Activated CD8-positive, alpha-beta T cell treated with anti-CD3 and anti-CD28 coated beads for 36 hours (primary cell): Measurements from ENCODE around the gene EFCAB9. TPM values are rescaled to one million over a fixed set of nuclear protein-coding genes. Genes with fewer than 3 reads are reported as not detected.
A peak's percentile ranks its signal among the peaks of the same experiment; 100 is the strongest.

Experiments used
- ATAC-seq: fragments of 200-7000 bp; cut with Tn5 transposase; one replicate; pipeline ENCODE4 v1.10.0; 2021; ENCODE audit warnings: mild to moderate bottlenecking, moderate library complexity
- CTCF ChIA-PET: fragments of 350-600 bp; sonication (Branson Sonifier 250); formaldehyde crosslinking; loops from one replicate; lab custom pipeline; 2021; ENCODE audit warnings: antibody characterized with exemption; lab: Charles Lee
- POLR2A ChIA-PET: fragments of 350-600 bp; sonication (Branson Sonifier 250); formaldehyde crosslinking; loops from one replicate; lab custom pipeline; 2021; ENCODE audit warnings: antibody characterized with exemption; lab: Charles Lee
- DNase-seq: peaks from one replicate; pipeline ENCODE4 v3.0.0-alpha.2; 2020
- H3K27ac Mint-ChIP-seq: one replicate; pipeline ENCODE4 v1.8.0; 2021; ENCODE audit warnings: mild to moderate bottlenecking, mixed read lengths
- H3K27me3 Mint-ChIP-seq: one replicate; pipeline ENCODE4 v1.8.0; 2021; ENCODE audit warnings: mixed read lengths
- H3K36me3 Mint-ChIP-seq: one replicate; pipeline ENCODE4 v1.8.0; 2021; ENCODE audit warnings: low read depth, mixed read lengths
- H3K4me1 Mint-ChIP-seq: one replicate; pipeline ENCODE4 v1.8.0; 2021; ENCODE audit warnings: low read depth, mixed read lengths
- H3K4me3 Mint-ChIP-seq: one replicate; pipeline ENCODE4 v1.8.0; 2021; ENCODE audit warnings: mild to moderate bottlenecking, moderate library complexity, mixed read lengths
- H3K9me3 Mint-ChIP-seq: one replicate; pipeline ENCODE4 v1.8.0; 2021; ENCODE audit warnings: mixed read lengths
- CTCF ChIP-seq: fragments of 200-600 bp; IDR thresholded peaks from one replicate; pipeline ENCODE4 v1.8.0; 2022; ENCODE audit warnings: antibody characterized with exemption, mild to moderate bottlenecking
- intact Hi-C: fragments of 100-400 bp; cut with micrococcal nuclease; formaldehyde crosslinking; loops from one replicate; pipeline ENCODE4 v1.10.0; 2022
- total RNA-seq, 2 experiments: library from RNA; stranded (reverse); gene quantifications; one replicate each; pipeline ENCODE4 v1.2.3, GENCODE V29; 2021

Gene EFCAB9
- total RNA-seq, 2 experiments from 2014 or later = not detected

- DNase-seq (no peak), ATAC-seq (peak; percentile 22)
- ChIA-PET POLR2A (interaction anchor here (1.1 to 6.4 kb wide), 3 partner anchors 9 to 53 kb away, joined by 5 to 51 read pairs (median 5); no protein-coding TSS in a partner anchor), CTCF (interaction anchor here (2.5 kb wide), 1 partner anchor 10 kb away, joined by 6 read pairs; no protein-coding TSS in a partner anchor)
- Mint-ChIP-seq H3K27me3 (no peaks in the 10 kb centered on the region), H3K4me1 (peaks cover 73% of the 10 kb centered on the region), H3K9me3 (no peaks in the 10 kb centered on the region), H3K4me3 (no peak overlapping the region), H3K27ac (peak overlapping the region; percentile 52), H3K36me3 (peaks cover 31% of the 10 kb centered on the region)
- no peak for TF ChIP-seq CTCF
- intact Hi-C loops = no loop called here
Observed at GRCh38 chr5:172164769-172165212, 29.2 kb upstream of the EFCAB9 start.

GRCh38 chr5:172165465-172165864 lies 28.5 kb upstream of the EFCAB9 start:
- peaks cover 36% of the 10 kb centered on the region for H3K36me3 Mint-ChIP-seq
- H3K9me3 Mint-ChIP-seq = no peaks in the 10 kb centered on the region
- CTCF ChIA-PET = interaction anchor here (1.0 to 2.5 kb wide), 2 partner anchors 11 to 59 kb away, joined by 3 to 6 read pairs; no protein-coding TSS in a partner anchor
- POLR2A ChIA-PET = interaction anchor here (1.9 to 6.4 kb wide), 2 partner anchors 9 to 10 kb away, joined by 5 to 51 read pairs; no protein-coding TSS in a partner anchor
- peaks cover 75% of the 10 kb centered on the region for H3K4me1 Mint-ChIP-seq
- H3K4me3 Mint-ChIP-seq = no peak overlapping the region
- intact Hi-C loops = no loop called here
- ATAC-seq (no peak), DNase-seq (no peak)
- no peak for TF ChIP-seq CTCF
- H3K27ac Mint-ChIP-seq = peak overlapping the region; percentile 43
- no peaks in the 10 kb centered on the region for H3K27me3 Mint-ChIP-seq

GRCh38 chr5:172166030-172166826 lies 27.7 kb upstream of the EFCAB9 start:
- ATAC-seq (no peak), DNase-seq (no peak)
- Mint-ChIP-seq H3K4me3 (no peak overlapping the region), H3K9me3 (no peaks in the 10 kb centered on the region), H3K27me3 (no peaks in the 10 kb centered on the region), H3K27ac (peak overlapping the region; percentile 30), H3K4me1 (peaks cover 77% of the 10 kb centered on the region), H3K36me3 (peaks cover 40% of the 10 kb centered on the region)
- ChIA-PET POLR2A (interaction anchor here (0.7 to 6.4 kb wide), 3 partner anchors 8 to 23 kb away, joined by 3 to 51 read pairs (median 5); no protein-coding TSS in a partner anchor), CTCF (interaction anchor here (1.0 to 2.5 kb wide), 2 partner anchors 11 to 60 kb away, joined by 3 to 6 read pairs; no protein-coding TSS in a partner anchor)
- TF ChIP-seq CTCF = no peak
- intact Hi-C loops = no loop called here

GRCh38 chr5:172167895-172168294 lies 26.1 kb upstream of the EFCAB9 start:
- peaks cover 41% of the 10 kb centered on the region for H3K36me3 Mint-ChIP-seq
- no peak overlapping the region for H3K4me3 Mint-ChIP-seq

More at GRCh38 chr5:172167895-172168294, 26.1 kb upstream of the EFCAB9 start:
- ATAC-seq (no peak), DNase-seq (no peak)
- no peak for TF ChIP-seq CTCF
- Mint-ChIP-seq H3K27me3 (no peaks in the 10 kb centered on the region), H3K9me3 (no peaks in the 10 kb centered on the region), H3K27ac (peak overlapping the region; percentile 84), H3K4me1 (peaks cover 75% of the 10 kb centered on the region)
- ChIA-PET POLR2A (no interaction called here), CTCF (interaction anchor here (0.8 to 1.0 kb wide), 2 partner anchors 13 to 20 kb away, joined by 3 read pairs; partner anchors contain the start of gene STK10)
- intact Hi-C loops = no loop called here
